Mesenchymal stem cell (in vitro differentiated cells and primary cell): Measurements from ENCODE around the gene TMEFF2.
A peak's percentile ranks its signal among the peaks of the same experiment; 100 is the strongest.

Experiments used
- DNase-seq: peaks from one replicate; pipeline ENCODE4 v3.0.0-alpha.2; 2013
- H2AFZ ChIP-seq: one replicate; pipeline ENCODE4 v1.6.1; 2013; ENCODE audit warnings: low read depth, mild to moderate bottlenecking, control low read depth, inconsistent platforms, low read length, moderate library complexity
- H2AK5ac ChIP-seq: 2 replicates; pipeline ENCODE4 v1.6.1; 2013; ENCODE audit warnings: low read length, moderate library complexity, mild to moderate bottlenecking, inconsistent platforms; ENCODE audit not compliant: severe bottlenecking
- H2BK120ac ChIP-seq: one replicate; pipeline ENCODE4 v1.6.1; 2013; ENCODE audit warnings: low read depth, mild to moderate bottlenecking, inconsistent platforms, low read length, moderate library complexity
- H2BK12ac ChIP-seq, 2 experiments: one replicate each; pipeline ENCODE4 v1.6.1; 2013; ENCODE audit warnings: inconsistent platforms in 2 of 2, low read length in 2 of 2, mild to moderate bottlenecking in 2 of 2, moderate library complexity in 2 of 2, control low read depth in 1 of 2
- H2BK15ac ChIP-seq: one replicate; pipeline ENCODE4 v1.6.1; 2013; ENCODE audit warnings: mild to moderate bottlenecking, low read depth, inconsistent platforms; ENCODE audit not compliant: poor library complexity, severe bottlenecking
- H2BK5ac ChIP-seq: 2 replicates; pipeline ENCODE4 v1.6.1; 2013; ENCODE audit warnings: low read depth, mild to moderate bottlenecking, low read length, control low read depth, inconsistent platforms; ENCODE audit not compliant: poor library complexity, severe bottlenecking
- H3K14ac ChIP-seq, 2 experiments: one replicate each; pipeline ENCODE4 v1.6.1; 2013; ENCODE audit warnings: inconsistent platforms in 2 of 2, low read length in 2 of 2, control low read depth in 1 of 2, mild to moderate bottlenecking in 1 of 2, moderate library complexity in 1 of 2
- H3K18ac ChIP-seq, 2 experiments: one replicate each; pipeline ENCODE4 v1.6.1; 2013; ENCODE audit warnings: inconsistent platforms in 2 of 2, low read length in 2 of 2, control low read depth in 1 of 2, low read depth in 1 of 2, mild to moderate bottlenecking in 1 of 2
- H3K23ac ChIP-seq, 2 experiments: one replicate each; pipeline ENCODE4 v1.6.1; 2013; ENCODE audit warnings: inconsistent platforms in 2 of 2, low read length in 2 of 2, mild to moderate bottlenecking in 2 of 2, moderate library complexity in 2 of 2, control low read depth in 1 of 2
- H3K27ac ChIP-seq: 2 replicates; pipeline ENCODE4 v1.5.1; 2013; ENCODE audit warnings: mild to moderate bottlenecking, moderate library complexity, low read length, control low read depth, inconsistent platforms; ENCODE audit not compliant: poor library complexity, severe bottlenecking
- H3K27me3 ChIP-seq, 2 experiments: 2 replicates each; pipeline versions ENCODE4 v1.6.1 to v1.7.0; 2013; ENCODE audit warnings: low read length in 2 of 2, mild to moderate bottlenecking in 2 of 2, moderate library complexity in 2 of 2, control low read depth in 1 of 2, inconsistent platforms in 1 of 2; ENCODE audit not compliant: control insufficient read depth in 1 of 2, insufficient read depth in 1 of 2
- H3K36me3 ChIP-seq, 2 experiments: 2 replicates each; pipeline versions ENCODE4 v1.6.1 to v1.7.0; 2013; ENCODE audit warnings: low read length in 2 of 2, control low read depth in 1 of 2, inconsistent platforms in 1 of 2, low read depth in 1 of 2, mild to moderate bottlenecking in 1 of 2; ENCODE audit not compliant: insufficient read depth in 2 of 2, control insufficient read depth in 1 of 2
- H3K4ac ChIP-seq, 2 experiments: one replicate each; pipeline ENCODE4 v1.6.1; 2013; ENCODE audit warnings: inconsistent platforms in 2 of 2, low read length in 2 of 2, mild to moderate bottlenecking in 2 of 2, moderate library complexity in 2 of 2, control low read depth in 1 of 2, low read depth in 1 of 2
- H3K4me1 ChIP-seq: 2 replicates; pipeline ENCODE4 v1.6.1; 2013; ENCODE audit warnings: low read depth, low read length, control low read depth; ENCODE audit not compliant: control insufficient read depth, insufficient read depth
- H3K4me2 ChIP-seq: 2 replicates; pipeline ENCODE4 v1.6.1; 2013; ENCODE audit warnings: low read length, mild to moderate bottlenecking, inconsistent platforms; ENCODE audit not compliant: poor library complexity, severe bottlenecking
- H3K4me3 ChIP-seq, 2 experiments: 2 replicates each; pipeline versions ENCODE4 v1.5.1 to v1.7.0; 2013; ENCODE audit warnings: low read length in 2 of 2, mild to moderate bottlenecking in 2 of 2, control low read depth in 1 of 2, low read depth in 1 of 2; ENCODE audit not compliant: insufficient read depth in 1 of 2
- H3K79me1 ChIP-seq: replicated peaks from 2 replicates; pipeline ENCODE4 v1.6.1; 2013; ENCODE audit warnings: mild to moderate bottlenecking, control low read depth, low read length, inconsistent platforms; ENCODE audit not compliant: poor library complexity, severe bottlenecking
- H3K9ac ChIP-seq: 2 replicates; pipeline ENCODE4 v1.7.0; 2013; ENCODE audit warnings: mild to moderate bottlenecking, low read length, moderate library complexity
- H3K9me3 ChIP-seq: 2 replicates; pipeline ENCODE4 v1.7.0; 2013; ENCODE audit warnings: mild to moderate bottlenecking, low read length; ENCODE audit not compliant: control insufficient read depth
- H4K8ac ChIP-seq: one replicate; pipeline ENCODE4 v1.6.1; 2013; ENCODE audit warnings: inconsistent platforms, mild to moderate bottlenecking, low read length, moderate library complexity
- H4K91ac ChIP-seq: one replicate; pipeline ENCODE4 v1.6.1; 2013; ENCODE audit warnings: mild to moderate bottlenecking, low read length, inconsistent platforms
- WGBS: methylation state at CpG from one replicate; pipeline ENCODE4 v1.1.7; 2013; ENCODE audit warnings: mixed read lengths; 5-methylcytosine and 5-hydroxymethylcytosine counted together

The TMEFF2 gene

DNA sequence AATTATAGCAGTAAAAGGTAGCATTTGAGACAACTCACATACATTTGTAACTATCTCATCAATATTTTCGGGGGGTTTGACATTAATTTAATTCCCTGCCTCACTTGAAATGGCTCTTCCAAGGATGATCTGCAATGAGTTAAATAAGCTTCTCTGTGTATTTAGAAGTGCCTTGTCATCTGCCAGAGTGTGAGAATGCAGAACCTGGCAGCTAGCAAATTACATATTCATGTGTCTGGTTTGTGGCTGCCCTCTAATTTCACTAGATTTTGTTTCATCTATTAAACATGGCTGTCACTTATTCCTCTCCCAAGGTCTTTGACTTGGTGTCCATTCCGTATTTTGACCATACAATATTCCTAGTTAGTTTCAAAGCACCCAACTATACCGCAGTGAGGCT lies 189.5 kb downstream of the TMEFF2 start:
- 100% methylated on average over 2 of the region's 3 CpGs for WGBS
- Histone ChIP-seq H2BK15ac (no peak overlapping the region), H3K9me3 (no peaks in the 10 kb centered on the region), H2AK5ac (no peak overlapping the region), H4K91ac (no peak overlapping the region), H2BK5ac (no peak overlapping the region), H3K4me1 (no peaks in the 10 kb centered on the region), H2BK120ac (no peak overlapping the region), H2AFZ (no peak overlapping the region), H2BK12ac (no peak overlapping the region), H3K36me3 (no peaks in the 10 kb centered on the region), H3K4ac (no peak overlapping the region), H4K8ac (no peak overlapping the region), H3K14ac (no peak overlapping the region), H3K4me2 (no peak overlapping the region), H3K79me1 (no peaks in the 10 kb centered on the region), H3K4me3 (no peak overlapping the region), H3K18ac (no peak overlapping the region), H3K27ac (no peak overlapping the region), H3K23ac (peak overlapping the region in 1 of 2 experiments; percentile 21), H3K27me3 (no peaks in the 10 kb centered on the region), H3K9ac (peak overlapping the region; percentile 40)
- DNase-seq, result no peak

DNA sequence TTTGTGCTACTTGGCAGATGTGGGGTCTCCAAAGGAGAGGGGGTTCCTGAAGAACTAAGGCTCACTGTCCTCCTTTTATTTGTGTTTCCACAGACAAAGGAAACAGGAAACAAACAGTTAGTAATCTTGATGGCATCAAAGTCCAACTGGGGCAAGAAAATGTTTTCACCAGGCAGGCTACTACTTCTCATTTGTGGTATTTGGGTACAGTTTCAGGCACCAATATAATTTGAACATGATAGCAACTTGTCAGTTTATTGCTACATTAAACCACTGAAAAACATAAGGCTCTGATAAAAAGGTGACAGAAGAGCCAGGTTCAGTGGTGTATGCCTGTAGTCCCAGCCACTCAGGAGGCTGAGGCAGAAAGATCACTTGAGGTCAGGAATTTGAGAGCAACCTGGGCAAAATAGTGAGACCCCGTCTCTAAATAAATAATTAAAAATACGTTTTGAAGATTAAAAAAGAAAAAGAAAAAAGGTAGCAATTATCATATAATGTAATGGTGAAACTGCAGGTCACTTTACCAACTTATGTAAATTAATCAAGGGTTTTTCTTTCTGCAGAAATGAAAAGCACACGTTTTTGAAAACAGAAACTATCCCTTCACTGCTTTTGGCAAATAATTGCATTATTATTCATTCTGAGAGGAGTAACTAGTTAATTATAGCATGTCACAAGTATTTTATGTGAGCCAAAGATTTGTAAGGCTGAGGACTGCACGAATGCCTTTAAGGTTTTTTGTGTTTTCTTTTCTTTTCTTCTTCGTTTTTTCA lies 190.4 kb downstream of the TMEFF2 start:
- no peak overlapping the region for H2BK12ac ChIP-seq
- H3K9ac ChIP-seq, result peak overlapping the region; percentile 40
- H3K79me1 ChIP-seq, result no peaks in the 10 kb centered on the region
- no peak overlapping the region for H3K23ac ChIP-seq
- 88% methylated on average over 2 of the region's 5 CpGs for WGBS
- H2BK120ac ChIP-seq, result no peak overlapping the region
- H3K9me3 ChIP-seq, result no peaks in the 10 kb centered on the region
- no peak overlapping the region for H3K4me2 ChIP-seq
- no peak overlapping the region for H3K27ac ChIP-seq
- no peak overlapping the region for H2AK5ac ChIP-seq
- no peaks in the 10 kb centered on the region for H3K4me1 ChIP-seq
- H4K91ac ChIP-seq, result no peak overlapping the region
- H3K4ac ChIP-seq, result no peak overlapping the region
- H2BK5ac ChIP-seq, result no peak overlapping the region
- no peaks in the 10 kb centered on the region for H3K27me3 ChIP-seq
- no peak overlapping the region for H2BK15ac ChIP-seq
- H4K8ac ChIP-seq, result no peak overlapping the region
- H3K18ac ChIP-seq, result no peak overlapping the region
- DNase-seq, result no peak
- H2AFZ ChIP-seq, result no peak overlapping the region
- no peaks in the 10 kb centered on the region for H3K36me3 ChIP-seq
- H3K4me3 ChIP-seq, result no peak overlapping the region
- H3K14ac ChIP-seq, result no peak overlapping the region

DNA sequence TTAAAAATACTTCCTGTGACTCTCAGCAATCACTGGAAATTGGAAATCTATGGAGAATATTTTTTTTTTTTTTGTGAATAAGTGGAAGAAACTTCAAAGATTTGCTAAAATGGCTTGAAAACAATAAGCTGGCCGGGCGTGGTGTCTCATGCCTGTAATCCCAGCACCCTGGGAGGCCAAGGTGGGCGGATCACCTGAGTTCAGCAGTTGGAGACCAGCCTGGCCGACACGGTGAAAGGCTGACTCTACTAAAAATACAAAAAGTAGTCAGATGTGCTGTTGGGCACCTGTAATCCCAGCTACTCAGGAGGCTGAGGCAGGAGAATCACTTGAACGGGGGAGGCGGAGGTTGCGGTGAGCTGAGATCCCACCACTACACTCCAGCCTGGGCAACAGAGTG lies 192.3 kb downstream of the TMEFF2 start:
- 87% methylated on average over 8 of the region's 8 CpGs for WGBS
- Histone ChIP-seq H3K9me3 (no peaks in the 10 kb centered on the region), H3K18ac (no peak overlapping the region)

DNA sequence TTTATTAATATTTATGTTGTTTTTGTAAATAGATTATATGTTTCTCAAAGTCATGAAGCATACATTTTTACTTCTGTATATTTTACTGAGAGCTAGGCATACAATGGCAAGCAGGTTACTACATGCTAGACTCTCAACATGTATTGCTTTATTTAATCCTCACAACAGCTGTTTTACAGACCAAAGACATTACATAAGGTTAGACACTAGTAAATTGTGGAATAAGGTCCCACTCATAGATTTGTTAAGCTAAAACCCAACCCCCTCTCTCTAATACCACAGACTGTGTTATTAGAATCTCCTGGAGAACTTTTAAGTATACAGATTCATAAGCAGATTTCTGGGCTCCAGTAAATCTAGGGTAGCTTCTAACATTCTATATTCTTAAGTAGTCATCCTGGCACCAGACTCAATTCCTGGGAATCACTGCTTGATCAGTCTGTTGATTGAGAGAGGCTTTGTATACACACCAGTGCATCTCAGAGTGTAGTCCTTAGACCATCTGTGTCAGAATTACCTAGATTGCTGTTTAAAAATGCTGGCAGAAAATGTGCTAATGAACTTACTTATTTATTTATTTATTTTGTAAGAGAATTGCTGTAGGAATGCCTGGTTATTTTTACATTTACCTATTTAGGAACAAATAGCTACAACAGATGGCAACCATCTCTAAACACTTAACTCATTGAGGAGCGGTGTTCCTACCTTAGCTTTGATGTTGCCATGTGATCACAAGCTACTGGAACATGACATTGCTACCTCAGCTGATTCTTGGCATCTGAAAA lies 194.3 kb downstream of the TMEFF2 start:
- no peaks in the 10 kb centered on the region for H3K4me1 ChIP-seq
- no peak for DNase-seq
- H4K8ac ChIP-seq, result no peak overlapping the region
- 100% methylated on average over 1 of the region's 1 CpG for WGBS
- no peaks in the 10 kb centered on the region for H3K79me1 ChIP-seq
- no peak overlapping the region for H3K9ac ChIP-seq
- no peak overlapping the region for H3K18ac ChIP-seq
- H3K4me2 ChIP-seq, result no peak overlapping the region
- no peak overlapping the region for H2BK5ac ChIP-seq
- no peak overlapping the region for H3K23ac ChIP-seq
- H2AK5ac ChIP-seq, result no peak overlapping the region
- H3K27ac ChIP-seq, result no peak overlapping the region
- H3K14ac ChIP-seq, result no peak overlapping the region
- H2AFZ ChIP-seq, result no peak overlapping the region
- no peak overlapping the region for H3K4me3 ChIP-seq
- H2BK120ac ChIP-seq, result no peak overlapping the region
- H2BK15ac ChIP-seq, result no peak overlapping the region
- no peak overlapping the region for H3K4ac ChIP-seq
- no peak overlapping the region for H4K91ac ChIP-seq
- H3K27me3 ChIP-seq, result no peaks in the 10 kb centered on the region
- no peaks in the 10 kb centered on the region for H3K36me3 ChIP-seq
- H3K9me3 ChIP-seq, result no peaks in the 10 kb centered on the region
- no peak overlapping the region for H2BK12ac ChIP-seq

More for the DNA sequence above, 192.3 kb downstream of the TMEFF2 start:
- Histone ChIP-seq H2AFZ (no peak overlapping the region), H3K4me1 (no peaks in the 10 kb centered on the region), H3K14ac (no peak overlapping the region), H2BK15ac (no peak overlapping the region), H3K36me3 (no peaks in the 10 kb centered on the region), H4K8ac (peak overlapping the region; percentile 45), H3K9ac (no peak overlapping the region), H4K91ac (no peak overlapping the region), H3K4ac (no peak overlapping the region), H2BK5ac (no peak overlapping the region), H3K27ac (no peak overlapping the region), H3K4me2 (no peak overlapping the region), H2BK12ac (no peak overlapping the region), H2AK5ac (no peak overlapping the region), H3K27me3 (no peaks in the 10 kb centered on the region), H3K79me1 (no peaks in the 10 kb centered on the region), H2BK120ac (no peak overlapping the region), H3K23ac (no peak overlapping the region), H3K4me3 (no peak overlapping the region)
- DNase-seq, result no peak
